Thymus (tissue), 11 donors: ENCODE measurements around the gene MYH7B. TPM values are rescaled to one million over a fixed set of nuclear protein-coding genes. Genes with fewer than 3 reads are reported as not detected.

Experiments
- DNase-seq, 9 donors: peaks; one replicate each; pipeline ENCODE4 v3.0.0-alpha.2; 2013; ENCODE audit warnings: low spot score in 9 of 9, low read depth in 6 of 9, missing footprints in 1 of 9
- H3K27ac ChIP-seq, 2 donors: one replicate each; pipeline ENCODE4 v1.5.1; 2013; ENCODE audit warnings: control low read depth in 1 of 2, low read depth in 1 of 2, low read length in 1 of 2, mild to moderate bottlenecking in 1 of 2, moderate library complexity in 1 of 2
- H3K27me3 ChIP-seq, 2 donors: one replicate each; pipeline ENCODE4 v1.5.1; 2013; ENCODE audit warnings: low read length in 1 of 2; ENCODE audit not compliant: control insufficient read depth in 2 of 2, insufficient read depth in 1 of 2
- H3K36me3 ChIP-seq, 2 donors: one replicate each; pipeline ENCODE4 v1.5.1; 2013; ENCODE audit warnings: low read length in 1 of 2, mild to moderate bottlenecking in 1 of 2, moderate library complexity in 1 of 2; ENCODE audit not compliant: control insufficient read depth in 2 of 2, insufficient read depth in 2 of 2
- H3K4me1 ChIP-seq, 2 donors: one replicate each; pipeline ENCODE4 v1.5.1; 2013; ENCODE audit warnings: low read length in 2 of 2; ENCODE audit not compliant: control insufficient read depth in 2 of 2, insufficient read depth in 2 of 2
- H3K4me3 ChIP-seq, 2 donors: one replicate each; pipeline ENCODE4 v1.5.1; 2013; ENCODE audit warnings: low read length in 2 of 2, control low read depth in 1 of 2, mild to moderate bottlenecking in 1 of 2
- H3K9me3 ChIP-seq, 2 donors: one replicate each; pipeline ENCODE4 v1.5.1; 2013; ENCODE audit warnings: low read length in 1 of 2, mild to moderate bottlenecking in 1 of 2; ENCODE audit not compliant: control insufficient read depth in 2 of 2, insufficient read depth in 1 of 2
- WGBS: extraction: QIAGEN DNeasy Blood & Tissue Kit; methylation state at CpG from one replicate; pipeline ENCODE4 v1.1.7; 2013; 5-methylcytosine and 5-hydroxymethylcytosine counted together
- polyA plus RNA-seq: library from polyadenylated mRNA; stranded (reverse); fragments of 200-250 nt; gene quantifications from one replicate; pipeline ENCODE4 v1.2.3, GENCODE V29; 2013
- total RNA-seq: library from RNA; stranded (reverse); fragments of 120-200 nt; gene quantifications from one replicate; pipeline ENCODE4 v1.2.4, GENCODE V29; 2013
- donor health status: healthy.

The MYH7B gene
- total and polyA plus RNA-seq, 2 donors = 0.09 to 1.8 TPM

GRCh38 chr20:35004051-35004725, 48.5 kb downstream of the MYH7B start:
- no peak for DNase-seq
- no peak overlapping the region for H3K27ac ChIP-seq
- whole genome bisulfite sequencing = 93% methylated on average over 18 of the region's 18 CpGs

GRCh38 chr20:35004749-35005462, 49.2 kb downstream of the MYH7B start:
- no peaks in the 10 kb centered on the region for H3K4me1 ChIP-seq
- no peak overlapping the region for H3K4me3 ChIP-seq
- H3K36me3 ChIP-seq = peaks cover 96 to 99% of the 10 kb centered on the region in 2 donors
- DNase-seq = no peak
- H3K9me3 ChIP-seq = no peaks in the 10 kb centered on the region
- no peak overlapping the region for H3K27ac ChIP-seq
- 98% methylated on average over 20 of the region's 20 CpGs for WGBS
- no peaks in the 10 kb centered on the region for H3K27me3 ChIP-seq

More at GRCh38 chr20:35004051-35004725, 48.5 kb downstream of the MYH7B start:
- Histone ChIP-seq H3K4me3 (no peak overlapping the region), H3K36me3 (peaks cover 95 to 97% of the 10 kb centered on the region in 2 donors), H3K4me1 (no peaks in the 10 kb centered on the region), H3K27me3 (no peaks in the 10 kb centered on the region), H3K9me3 (no peaks in the 10 kb centered on the region)

Other genes starting within 250 kb of the MYH7B start
- gene NCOA6, start 130.2 kb upstream of the MYH7B start, total RNA-seq = 9.1 TPM
- 35.6 TPM for gene NCOA6, start 130.2 kb upstream of the MYH7B start, polyA plus RNA-seq
- 3.9 TPM for gene GGT7, start 83.0 kb upstream of the MYH7B start, total RNA-seq
- 19.4 TPM for gene GGT7, start 83.0 kb upstream of the MYH7B start, polyA plus RNA-seq
- gene ACSS2, start 79.3 kb upstream of the MYH7B start, total RNA-seq = 11.3 TPM
- 26.1 TPM for gene ACSS2, start 79.3 kb upstream of the MYH7B start, polyA plus RNA-seq
- gene GSS, start 62 bp upstream of the MYH7B start, total RNA-seq = 32.0 TPM
- gene GSS, start 62 bp upstream of the MYH7B start, polyA plus RNA-seq = 40.0 TPM
- gene TRPC4AP, start 136.9 kb downstream of the MYH7B start, total RNA-seq = 24.6 TPM
- gene TRPC4AP, start 136.9 kb downstream of the MYH7B start, polyA plus RNA-seq = 57.3 TPM
- 15.5 TPM for gene EDEM2, start 191.5 kb downstream of the MYH7B start, total RNA-seq
- gene EDEM2, start 191.5 kb downstream of the MYH7B start, polyA plus RNA-seq = 18.4 TPM
- 4.6 TPM for gene PROCR, start 216.2 kb downstream of the MYH7B start, total RNA-seq
- gene PROCR, start 216.2 kb downstream of the MYH7B start, polyA plus RNA-seq = 7.8 TPM